Measurements from ENCODE around the gene SYNCRIP.
"Not testable (repeated sequence)": the region's sequence is repeated elsewhere in the genome, so short reads cannot be mapped to it uniquely, and the experiment has no call there.

SYNCRIP gene

GRCh38 chr6:85594197-85594930, 48.3 kb downstream of the SYNCRIP start:
- no peak for DNase-seq (ENCODE audit: low read depth in 2 of 2)

DNA sequence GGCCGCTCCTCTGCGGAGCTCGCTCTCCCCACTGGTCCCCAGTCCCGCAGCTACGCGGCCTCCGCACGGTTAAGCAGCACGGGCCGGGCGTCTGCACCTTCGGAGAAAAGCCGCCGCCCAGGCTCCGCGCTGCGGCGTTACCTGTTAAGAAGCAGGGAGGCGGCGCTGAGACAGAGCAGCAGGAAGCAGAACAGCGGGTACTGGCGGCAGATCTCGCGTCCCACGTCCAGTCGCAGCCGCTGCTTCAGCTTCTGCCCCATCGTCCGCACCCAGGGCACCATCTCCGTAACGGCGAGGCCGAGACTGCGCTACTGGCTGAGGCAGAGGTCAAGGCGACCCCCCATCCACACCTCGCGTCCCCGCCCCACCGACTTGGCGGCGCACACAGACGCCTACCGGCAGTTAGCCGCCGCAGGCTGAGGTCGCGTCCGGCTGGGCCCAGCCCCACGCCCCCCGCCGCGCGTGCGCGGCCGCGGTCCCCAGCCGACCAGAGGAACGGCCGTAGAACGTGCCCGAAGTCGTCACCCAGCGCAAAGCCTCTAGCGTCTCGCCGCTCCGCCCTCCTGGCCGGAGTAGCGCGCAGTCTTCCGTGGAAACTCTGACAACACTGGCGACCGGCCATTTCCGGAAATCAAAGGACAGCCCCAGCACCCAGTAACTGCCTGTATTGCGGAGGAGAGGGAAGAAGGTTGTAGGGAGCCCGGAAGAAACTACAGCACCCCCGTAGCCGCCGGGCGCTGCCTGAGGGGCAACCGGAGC, 49.1 kb downstream of the SYNCRIP start, which contains the start of gene SNX14:
SNX14 (minus strand) TSS at position 421 of the 759 bp plus-strand sequence; CDS start at position 281, 140 bp downstream.
- DNase-seq (ENCODE audit: low read depth in 2 of 2) = peak; percentile 53 to 57

DNA sequence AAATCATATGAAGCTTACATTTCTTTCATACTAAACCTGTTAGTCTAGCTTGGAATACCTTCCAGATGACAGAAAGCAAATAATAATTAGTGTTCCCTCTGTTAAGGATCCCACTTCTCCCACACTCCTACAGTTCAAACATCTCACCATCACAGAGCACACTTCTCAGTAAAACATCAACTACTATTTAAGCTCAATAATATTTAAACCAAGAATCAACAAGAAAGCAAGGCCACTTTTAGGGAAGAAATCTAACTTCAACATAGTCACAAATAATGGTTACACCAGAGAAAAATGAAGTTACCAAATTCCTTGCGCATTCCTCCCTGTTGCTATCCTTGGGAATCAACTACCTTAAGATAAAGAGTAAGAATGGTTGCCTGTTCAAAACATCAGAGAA, 50.7 kb downstream of the SYNCRIP start:
- no peak for DNase-seq (ENCODE audit: low read depth in 2 of 2)

DNA sequence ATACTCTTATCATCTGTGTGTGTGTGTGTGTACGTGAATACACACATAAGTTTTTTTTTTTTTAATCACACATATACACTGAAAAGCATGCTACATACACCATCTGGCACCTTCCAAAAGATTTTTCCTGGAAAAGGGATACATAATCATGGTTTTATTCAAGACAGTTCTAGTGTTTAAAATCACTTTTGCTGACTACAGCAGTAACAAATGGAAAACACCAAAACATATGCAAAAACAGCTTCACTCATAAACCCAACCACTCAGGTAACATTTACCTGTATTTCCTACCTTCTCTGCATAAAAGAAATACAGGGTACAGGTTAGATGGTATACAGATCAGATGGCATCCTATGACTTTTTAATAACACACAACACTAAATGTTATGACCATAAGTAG, 51.5 kb downstream of the SYNCRIP start:
- no peak for DNase-seq (ENCODE audit: low read depth in 2 of 2)

- no peak for DNase-seq (ENCODE audit: low read depth in 2 of 2)
These were observed 56.9 kb downstream of the SYNCRIP start for GRCh38 chr6:85585741-85586140.

GRCh38 chr6:85582832-85583231, 59.9 kb downstream of the SYNCRIP start:
- DNase-seq (ENCODE audit: low read depth in 2 of 2) = not testable (repeated sequence)

DNA sequence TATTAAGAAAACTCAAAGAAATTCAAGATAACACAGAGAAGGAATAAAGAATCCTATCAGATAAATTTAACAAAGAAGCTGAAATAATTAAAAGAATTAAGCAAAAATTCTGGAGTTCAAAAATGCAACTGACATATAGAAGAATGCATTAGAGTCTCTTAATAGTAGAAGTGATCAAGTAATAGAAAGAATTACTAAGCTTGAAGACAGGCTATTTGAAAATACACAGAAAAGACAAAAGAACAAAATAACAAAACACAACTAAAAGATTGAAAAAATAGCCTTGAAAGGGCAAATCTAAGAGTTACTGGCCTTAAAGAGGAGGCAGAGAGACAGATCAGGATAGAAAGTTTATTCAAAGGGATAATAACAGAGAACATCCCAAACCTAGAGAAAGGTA, 61.1 kb downstream of the SYNCRIP start:
- no peak for DNase-seq (ENCODE audit: low read depth in 2 of 2)

DNA sequence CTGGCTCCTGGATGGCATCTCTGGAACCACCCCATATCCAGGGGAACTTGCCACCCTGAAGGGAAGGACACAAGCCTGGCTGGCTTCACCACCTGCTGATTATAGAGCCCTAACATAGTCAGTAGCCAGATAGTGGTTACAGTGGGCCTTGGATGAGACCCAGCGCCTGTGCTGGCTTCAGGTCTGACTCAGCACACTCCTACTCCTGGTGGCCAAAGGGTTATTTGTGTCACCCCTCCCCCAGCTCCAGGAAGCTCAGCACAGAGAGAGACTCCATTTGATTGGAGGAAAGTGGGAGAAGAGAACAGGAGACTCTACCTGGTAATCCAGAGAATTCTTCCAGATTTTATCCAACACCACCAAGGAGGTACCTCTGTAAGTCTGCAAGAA, 61.8 kb downstream of the SYNCRIP start:
- no peak for DNase-seq (ENCODE audit: low read depth in 2 of 2)

DNA sequence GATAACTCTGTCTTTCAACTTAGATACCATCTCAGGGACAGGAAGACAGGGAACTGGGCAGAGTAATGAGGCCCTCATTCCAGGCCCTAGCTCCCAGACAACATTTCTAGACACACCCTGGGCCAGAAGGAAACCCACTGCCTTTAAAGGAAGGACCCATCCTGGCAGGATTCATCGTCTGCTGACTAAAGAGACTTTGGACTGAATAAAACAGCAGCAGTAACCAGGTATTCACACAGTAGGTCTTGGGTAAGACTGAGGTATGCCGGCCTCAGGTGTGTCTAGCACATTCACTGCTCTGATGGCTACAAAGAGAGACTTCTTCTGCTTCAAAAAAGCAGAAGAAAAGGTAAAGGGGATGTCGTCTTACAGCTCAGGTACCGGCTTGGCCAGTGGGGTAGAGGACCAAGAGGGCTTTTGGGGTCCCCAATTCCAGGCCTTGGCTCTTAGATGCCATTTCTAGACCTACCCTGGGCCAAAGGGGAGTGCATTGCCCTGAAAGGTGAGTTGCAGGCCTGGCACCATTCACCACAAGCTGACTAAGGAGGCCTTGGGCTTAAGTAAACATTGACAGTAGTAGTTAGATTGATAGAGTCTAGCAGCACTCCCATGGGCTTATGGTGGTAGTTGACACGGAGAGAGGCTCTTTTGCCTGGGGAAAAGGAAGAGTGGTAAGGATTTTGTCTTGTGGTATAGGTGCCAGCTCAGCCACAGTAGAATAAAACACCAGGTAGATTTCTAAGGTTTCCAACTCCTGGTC, 62.4 kb downstream of the SYNCRIP start:
- DNase-seq (ENCODE audit: low read depth in 2 of 2) = no peak

DNA sequence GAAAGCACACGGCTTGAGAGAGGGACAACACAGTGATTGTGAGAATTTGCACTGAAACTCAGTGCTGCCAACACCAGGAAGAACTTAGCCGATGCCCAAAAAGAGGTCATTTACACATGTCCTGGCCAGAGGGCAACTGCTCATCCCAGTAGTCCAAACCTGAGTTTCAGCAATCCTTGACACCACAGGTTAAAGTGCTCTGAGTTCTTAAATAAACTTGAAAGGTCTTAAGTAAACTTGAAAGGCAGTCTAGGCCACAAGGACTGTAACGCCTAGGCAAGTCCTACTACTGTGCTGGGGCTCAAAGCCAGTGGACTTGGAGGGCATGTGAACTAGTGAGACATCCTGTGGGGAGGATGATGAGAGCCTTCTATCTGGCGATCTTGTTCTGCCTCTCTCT, 63.1 kb downstream of the SYNCRIP start:
- DNase-seq (ENCODE audit: low read depth in 2 of 2) = no peak

- no peak for DNase-seq (ENCODE audit: low read depth in 2 of 2)
These were observed 66.2 kb downstream of the SYNCRIP start for GRCh38 chr6:85576476-85576875.

DNA sequence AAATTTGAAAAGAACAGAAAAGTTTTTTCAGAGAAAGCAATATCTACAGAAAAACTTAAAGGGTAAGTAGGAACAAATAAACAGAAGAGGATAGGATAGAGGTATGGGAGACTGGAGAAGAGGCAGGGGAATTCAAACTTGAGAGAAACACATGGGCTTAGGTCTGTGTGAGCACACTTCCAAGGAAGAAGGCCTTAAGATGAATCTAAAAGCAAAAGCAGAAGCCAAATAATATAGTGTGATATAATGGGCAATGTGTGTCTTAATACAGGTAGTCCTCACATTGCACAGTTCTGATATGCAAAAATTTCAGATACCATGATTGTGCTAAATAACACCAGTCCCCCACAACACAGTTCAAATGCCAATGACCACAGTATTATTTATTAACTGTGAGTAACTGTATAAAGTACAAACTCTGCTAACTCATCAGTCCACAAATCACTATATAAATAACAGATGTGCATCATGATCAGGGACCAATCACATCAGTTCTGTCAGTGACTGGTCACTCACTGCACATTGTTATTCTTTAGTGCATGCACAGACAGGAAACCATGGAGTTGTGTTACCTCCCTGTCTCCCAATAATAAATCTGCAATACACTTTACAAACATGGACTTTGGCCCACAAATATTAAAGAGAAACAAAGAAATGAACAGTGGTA, 67.6 kb downstream of the SYNCRIP start:
- no peak for DNase-seq (ENCODE audit: low read depth in 2 of 2)

DNA sequence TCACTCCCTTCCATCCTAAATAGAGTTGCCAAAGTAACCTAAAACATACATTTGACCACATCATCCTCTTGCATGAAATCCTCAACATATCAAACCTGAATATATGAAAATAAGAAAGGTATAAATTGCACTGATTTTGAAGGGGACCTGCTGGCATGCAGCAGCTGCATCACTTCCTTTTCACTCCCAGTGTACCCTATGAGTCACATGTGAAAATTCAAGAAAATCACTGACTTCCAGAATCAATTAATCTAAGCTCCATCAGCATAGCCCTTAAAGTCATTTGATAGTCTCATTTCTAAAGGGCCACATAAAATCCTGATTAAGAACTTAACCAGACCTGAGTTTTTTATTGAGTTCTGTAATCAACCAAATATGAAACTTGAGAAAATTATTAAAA, 73.4 kb downstream of the SYNCRIP start:
- DNase-seq (ENCODE audit: low read depth in 2 of 2) = no peak

GRCh38 chr6:85568411-85568810, 74.3 kb downstream of the SYNCRIP start:
- no peak for DNase-seq (ENCODE audit: low read depth in 2 of 2)

- DNase-seq (ENCODE audit: low read depth in 2 of 2) = no peak
These were observed 77.0 kb downstream of the SYNCRIP start for GRCh38 chr6:85565736-85566135.

- not testable (repeated sequence) for DNase-seq (ENCODE audit: low read depth in 2 of 2)
These were observed 78.5 kb downstream of the SYNCRIP start for GRCh38 chr6:85564223-85564622.

All from activated CD8-positive, alpha-beta memory T cell treated with anti-CD3 and anti-CD28 coated beads for 4 hours (primary cell).